GM19238 (cell line): ENCODE measurements around the gene OR1L4.

Experiments used
- DNase-seq: peaks from one replicate; pipeline ENCODE4 v3.0.0; 2011; ENCODE audit warnings: low spot score; ENCODE audit not compliant: insufficient read length

OR1L4 gene

DNA sequence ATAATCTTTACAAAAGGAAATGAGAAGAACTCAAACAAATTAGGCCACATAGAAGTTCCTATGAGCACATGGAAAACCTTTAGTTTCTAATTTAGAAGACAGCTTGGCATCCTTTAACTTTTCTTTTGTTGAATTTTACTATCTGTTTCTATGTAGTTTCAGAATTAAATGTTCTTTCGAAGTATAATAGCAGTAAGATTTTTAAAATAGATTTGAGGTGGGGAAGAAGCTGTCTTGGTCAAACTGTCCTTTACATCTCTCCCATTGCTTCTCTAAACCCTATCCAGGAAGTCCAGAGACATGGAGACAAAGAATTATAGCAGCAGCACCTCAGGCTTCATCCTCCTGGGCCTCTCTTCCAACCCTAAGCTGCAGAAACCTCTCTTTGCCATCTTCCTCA is at the start of gene OR1L4:
Gene OR1L4, plus strand, starts transcription at position 301 of the 400 bp plus-strand sequence. Its CDS starts 0 bp downstream, at position 301.
- DNase-seq: no peak

DNA sequence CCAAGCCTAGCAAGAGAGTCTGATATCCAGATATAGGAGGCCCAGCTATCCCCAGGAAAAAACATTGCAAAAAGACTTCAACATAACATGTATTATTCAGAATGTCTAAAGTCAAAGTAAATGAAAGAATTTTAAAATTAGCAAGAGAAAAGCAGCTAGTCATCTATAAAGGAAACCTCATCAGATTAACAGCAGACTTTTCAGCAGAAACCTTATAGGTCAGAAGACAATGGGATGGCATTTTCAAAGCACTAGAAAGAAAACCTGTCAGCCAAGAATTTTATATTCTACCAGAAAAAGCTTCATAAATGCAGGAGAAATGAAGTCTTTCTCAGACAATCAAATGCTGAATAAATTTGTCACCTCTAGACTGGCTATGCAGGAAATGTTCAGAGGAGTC is 38.9 kb upstream of the OR1L4 start:
- DNase-seq: no peak

- DNase-seq: no peak
Observed at GRCh38 chr9:122695696-122696095, 28.1 kb upstream of the OR1L4 start.

GRCh38 chr9:122718038-122718437 is 5.8 kb upstream of the OR1L4 start:
- no peak for DNase-seq

GRCh38 chr9:122719218-122719617 is 4.6 kb upstream of the OR1L4 start:
- no peak for DNase-seq

DNA sequence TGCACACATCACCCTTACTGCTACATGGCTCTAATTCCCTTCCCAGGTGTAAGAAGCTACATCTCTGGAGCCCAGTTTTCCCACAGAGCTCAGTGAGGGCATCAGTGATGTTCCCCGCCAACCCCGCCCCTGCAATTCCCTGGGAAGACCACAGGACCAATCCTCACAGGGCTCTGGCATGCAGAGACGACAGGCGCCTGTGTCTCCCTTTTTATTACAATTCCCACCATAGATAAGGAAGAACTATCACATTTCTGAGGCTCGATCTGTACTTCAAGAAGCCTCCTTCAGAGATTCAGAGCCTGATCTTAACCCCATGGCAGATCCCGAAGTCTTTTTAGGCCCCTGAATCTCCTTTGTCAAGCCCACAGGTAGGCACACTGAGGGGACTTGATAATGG is 18.2 kb downstream of the OR1L4 start, which contains the start of gene OR1L6:
Gene OR1L6, plus strand, starts transcription at position 301 of the 400 bp plus-strand sequence. CDS start 7,545 bp downstream, outside the sequence.
- no peak for DNase-seq

DNA sequence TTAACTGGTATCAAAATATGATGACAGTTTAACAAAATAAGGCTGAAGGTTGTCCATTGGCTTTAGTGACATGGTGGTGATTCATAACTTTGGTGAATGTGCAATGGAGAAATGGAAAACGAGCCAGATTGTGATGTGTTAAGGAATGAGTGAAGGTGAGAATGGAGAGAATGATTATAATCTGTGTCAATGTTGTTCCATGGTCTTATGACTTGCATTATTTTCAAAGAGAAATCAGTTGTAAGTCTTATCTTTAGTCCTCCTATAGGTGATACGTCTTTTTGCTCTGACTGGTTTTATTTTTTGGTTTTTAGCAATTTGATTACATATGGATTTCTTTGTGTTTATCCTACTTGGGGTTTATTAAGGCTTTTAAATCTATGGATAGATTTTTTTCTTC is 31.0 kb downstream of the OR1L4 start:
- DNase-seq: no peak

DNA sequence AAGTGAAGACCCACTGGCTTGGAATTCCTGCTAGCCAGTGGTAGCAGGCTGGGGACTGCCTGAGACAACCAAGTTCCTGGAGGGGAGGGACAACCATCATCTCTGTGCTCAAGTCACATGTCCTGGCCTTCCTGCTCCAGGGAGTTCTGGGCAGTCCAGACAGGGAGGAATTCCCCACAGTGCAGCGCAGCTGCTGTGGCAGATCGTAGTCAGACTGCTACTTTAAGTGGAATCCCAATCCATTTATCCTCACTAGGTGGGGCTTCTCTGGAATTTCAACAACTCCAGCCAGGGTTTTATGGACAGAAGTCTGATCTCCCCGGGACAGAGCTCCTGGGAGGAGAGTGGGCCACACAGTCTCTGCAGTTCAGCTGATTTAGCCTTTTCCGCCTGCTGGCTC is 44.0 kb downstream of the OR1L4 start:
- DNase-seq: no peak
